Prostate gland (tissue), 2 donors: ENCODE results near the gene VPS37C.

Source experiments
- CTCF ChIP-seq, 4 experiments: fragments of 200-600 bp in 2 of 4; fragments of 450-650 bp in 2 of 4; sonication (generic) in 2 of 4; IDR thresholded peaks; 1 replicate in 3 of 4; 2 replicates in 1 of 4; pipeline ENCODE4 v1.5.1; 2016 to 2019; ENCODE audit warnings: antibody characterized with exemption in 4 of 4, mild to moderate bottlenecking in 2 of 4, moderate library complexity in 2 of 4
- POLR2A ChIP-seq: fragments of 450-650 bp; IDR thresholded peaks from one replicate; pipeline ENCODE4 v1.6.1; 2016; ENCODE audit warnings: antibody characterized with exemption, mild to moderate bottlenecking
- POLR2AphosphoS5 ChIP-seq: sonication (generic); formaldehyde crosslinking; IDR thresholded peaks from one replicate; pipeline ENCODE4 v1.6.1; 2017; ENCODE audit warnings: antibody characterized with exemption

- TF ChIP-seq CTCF (IDR thresholded peaks at IDR 0.05) = no peak
- no peak for TF ChIP-seq POLR2A
- no peak for TF ChIP-seq POLR2AphosphoS5
Observed at GRCh38 chr11:61181489-61181888, 20.3 kb upstream of the VPS37C start.
